ENCODE results near the gene COPS7A. TPM values are rescaled to one million over a fixed set of nuclear protein-coding genes. Genes with fewer than 3 reads are reported as not detected.
"Not testable (repeated sequence)": the region's sequence is repeated elsewhere in the genome, so short reads cannot be mapped to it uniquely, and the experiment has no call there.

Gene COPS7A
- polyA plus RNA-seq, 1 donor (not counting 4 experiments of a cell fraction or from before 2014, with no cell fraction given), result 85.4 TPM

DNA sequence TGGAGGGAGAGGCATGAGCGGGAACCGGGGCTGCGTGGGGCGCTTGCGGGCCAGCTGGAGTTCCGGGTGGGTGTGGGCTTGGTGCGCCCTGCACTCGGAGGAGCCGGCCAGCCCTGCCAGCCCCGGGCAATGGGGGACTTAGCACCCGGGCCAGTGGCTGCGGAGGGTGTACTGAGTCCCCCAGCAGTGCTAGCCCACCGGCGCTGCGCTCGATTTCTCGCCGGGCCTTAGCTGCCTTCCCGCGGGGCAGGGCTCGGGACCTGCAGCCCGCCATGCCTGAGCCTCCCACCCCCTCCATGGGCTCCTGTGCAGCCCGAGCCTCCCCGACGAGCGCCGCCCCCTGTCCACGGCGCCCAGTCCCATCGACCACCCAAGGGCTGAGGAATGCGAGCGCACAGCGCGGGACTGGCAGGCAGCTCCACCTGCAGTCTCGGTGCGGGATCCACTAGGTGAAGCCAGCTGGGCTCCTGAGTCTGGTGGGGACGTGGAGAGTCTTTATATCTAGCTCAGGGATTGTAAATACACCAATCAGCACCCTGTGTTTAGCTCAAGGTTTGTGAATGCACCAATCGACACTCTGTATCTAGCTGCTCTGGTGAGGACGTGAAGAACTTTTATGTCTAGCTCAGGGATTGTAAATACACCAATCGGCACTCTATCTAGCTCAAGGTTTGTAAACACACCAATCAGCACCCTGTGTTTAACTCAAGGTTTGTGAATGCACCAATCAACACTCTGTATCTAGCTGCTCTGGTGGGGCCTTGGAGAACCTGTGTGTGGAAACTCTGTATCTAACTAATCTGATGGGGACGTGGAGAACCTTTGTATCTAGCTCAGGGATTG, 7.6 kb upstream of the COPS7A start:
- not testable (repeated sequence) for FAIRE-seq; H3K9ac ChIP-seq (ENCODE audit: control insufficient read depth, extremely low read depth, insufficient read depth, low read length); H3K9me1 ChIP-seq (ENCODE audit: control insufficient read depth, extremely low read depth, insufficient read depth, low read length)

DNA sequence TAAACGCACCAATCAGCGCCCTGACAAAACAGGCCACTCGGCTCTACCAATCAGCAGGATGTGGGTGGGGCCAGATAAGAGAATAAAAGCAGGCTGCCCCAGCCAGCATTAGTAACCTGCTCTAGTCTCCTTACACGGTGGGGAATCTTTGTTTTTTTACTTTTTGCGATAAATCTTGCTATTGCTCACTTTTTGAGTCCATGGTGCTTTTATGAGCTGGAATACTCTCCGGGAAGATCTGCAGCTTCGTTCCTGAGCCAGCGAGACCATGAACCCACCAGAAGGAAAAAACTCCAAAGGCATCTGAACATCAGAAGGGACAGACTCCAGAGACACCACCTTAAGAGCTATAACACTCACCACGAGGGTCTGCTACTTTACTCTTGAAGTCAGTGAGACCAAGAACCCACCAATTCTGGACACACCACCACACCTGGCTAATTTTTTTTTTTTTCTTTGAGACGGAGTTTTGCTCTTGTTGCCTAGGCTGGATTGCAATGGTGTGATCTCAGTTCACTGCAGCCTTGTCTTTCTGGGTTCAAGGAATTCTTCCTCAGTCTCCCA, 6.9 kb upstream of the COPS7A start:
- dilution Hi-C loops (cut with MboI; ENCODE audit: extremely low pct_ligation_motif_present, low sequenced_read_pairs), result no loop called here
- Histone ChIP-seq H3K36me3 (ENCODE audit: control insufficient read depth in 2 of 2, extremely low read depth in 1 of 2, insufficient read depth in 2 of 2, low read length in 2 of 2) (no peaks in the 10 kb centered on the region), H3K9me3 (ENCODE audit: control insufficient read depth, low read depth, low read length) (no peaks in the 10 kb centered on the region), H4K20me1 (ENCODE audit: control insufficient read depth, extremely low read depth, insufficient read depth, low read length) (no peaks in the 10 kb centered on the region), H3K79me2 (ENCODE audit: control insufficient read depth, insufficient read depth, low read length) (no peaks in the 10 kb centered on the region), H3K27me3 (ENCODE audit: control insufficient read depth, extremely low read depth, insufficient read depth, low read length) (no peaks in the 10 kb centered on the region), H2AFZ (ENCODE audit: control insufficient read depth, low read length) (no peak overlapping the region), H3K4me3 (ENCODE audit: control insufficient read depth in 2 of 3, extremely low read depth in 1 of 3, insufficient read depth in 2 of 3, low read depth in 1 of 3, low read length in 3 of 3) (no peak overlapping the region), H3K4me2 (ENCODE audit: control insufficient read depth, extremely low read depth, insufficient read depth, low read depth, low read length) (no peak overlapping the region), H3K27ac (ENCODE audit: control insufficient read depth, insufficient read depth, low read length) (no peak overlapping the region), H3K9ac (ENCODE audit: control insufficient read depth, extremely low read depth, insufficient read depth, low read length) (no peak overlapping the region), H3K9me1 (ENCODE audit: control insufficient read depth, extremely low read depth, insufficient read depth, low read length) (no peaks in the 10 kb centered on the region), H3K4me1 (ENCODE audit: control insufficient read depth, extremely low read depth, insufficient read depth, low read length) (no peaks in the 10 kb centered on the region)
- no peak for FAIRE-seq
- no peak for TF ChIP-seq EZH2 (IDR thresholded peaks at IDR 0.05; ENCODE audit: low read length)
- TF ChIP-seq, protein P1, sequence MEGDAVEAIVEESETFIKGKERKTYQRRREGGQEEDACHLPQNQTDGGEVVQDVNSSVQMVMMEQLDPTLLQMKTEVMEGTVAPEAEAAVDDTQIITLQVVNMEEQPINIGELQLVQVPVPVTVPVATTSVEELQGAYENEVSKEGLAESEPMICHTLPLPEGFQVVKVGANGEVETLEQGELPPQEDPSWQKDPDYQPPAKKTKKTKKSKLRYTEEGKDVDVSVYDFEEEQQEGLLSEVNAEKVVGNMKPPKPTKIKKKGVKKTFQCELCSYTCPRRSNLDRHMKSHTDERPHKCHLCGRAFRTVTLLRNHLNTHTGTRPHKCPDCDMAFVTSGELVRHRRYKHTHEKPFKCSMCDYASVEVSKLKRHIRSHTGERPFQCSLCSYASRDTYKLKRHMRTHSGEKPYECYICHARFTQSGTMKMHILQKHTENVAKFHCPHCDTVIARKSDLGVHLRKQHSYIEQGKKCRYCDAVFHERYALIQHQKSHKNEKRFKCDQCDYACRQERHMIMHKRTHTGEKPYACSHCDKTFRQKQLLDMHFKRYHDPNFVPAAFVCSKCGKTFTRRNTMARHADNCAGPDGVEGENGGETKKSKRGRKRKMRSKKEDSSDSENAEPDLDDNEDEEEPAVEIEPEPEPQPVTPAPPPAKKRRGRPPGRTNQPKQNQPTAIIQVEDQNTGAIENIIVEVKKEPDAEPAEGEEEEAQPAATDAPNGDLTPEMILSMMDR (optimal IDR thresholded peaks at IDR 0.05 in 1 of 3, IDR thresholded peaks at IDR 0.05 in 1 of 3, conservative IDR thresholded peaks at IDR 0.05 in 1 of 3; ENCODE audit: extremely low read depth in 1 of 3, insufficient read depth in 2 of 3, low read length in 3 of 3), result no peak
- DNase-seq (ENCODE audit: low read depth, low spot score), result no peak

More for the DNA sequence above, 7.6 kb upstream of the COPS7A start:
- H3K36me3 ChIP-seq (ENCODE audit: control insufficient read depth in 2 of 2, extremely low read depth in 1 of 2, insufficient read depth in 2 of 2, low read length in 2 of 2); H3K79me2 ChIP-seq (ENCODE audit: control insufficient read depth, insufficient read depth, low read length); H3K4me1 ChIP-seq (ENCODE audit: control insufficient read depth, extremely low read depth, insufficient read depth, low read length); H2AFZ ChIP-seq (ENCODE audit: control insufficient read depth, low read length); H3K27me3 ChIP-seq (ENCODE audit: control insufficient read depth, extremely low read depth, insufficient read depth, low read length); H4K20me1 ChIP-seq (ENCODE audit: control insufficient read depth, extremely low read depth, insufficient read depth, low read length); H3K27ac ChIP-seq (ENCODE audit: control insufficient read depth, insufficient read depth, low read length); DNase-seq (ENCODE audit: low read depth, low spot score); H3K9me3 ChIP-seq (ENCODE audit: control insufficient read depth, low read depth, low read length); H3K4me3 ChIP-seq (ENCODE audit: control insufficient read depth in 2 of 3, extremely low read depth in 1 of 3, insufficient read depth in 2 of 3, low read depth in 1 of 3, low read length in 3 of 3); dilution Hi-C loops (cut with MboI; ENCODE audit: extremely low pct_ligation_motif_present, low sequenced_read_pairs); H3K4me2 ChIP-seq (ENCODE audit: control insufficient read depth, extremely low read depth, insufficient read depth, low read depth, low read length): not testable (repeated sequence)

Measured in keratinocyte (primary cell).